ENCODE results near the gene TK2. TPM values are rescaled to one million over a fixed set of nuclear protein-coding genes. Genes with fewer than 3 reads are reported as not detected.

The TK2 gene
- total RNA-seq, 2 donors from 2014 or later: 28.1 to 45.9 TPM

GRCh38 chr16:66459878-66460277 lies 90.0 kb downstream of the TK2 start:
- intact Hi-C loops (cut with DNase I): no loop called here
- H3K4me3 ChIP-seq: no peak overlapping the region
- H3K36me3 ChIP-seq: no peaks in the 10 kb centered on the region
- no peaks in the 10 kb centered on the region for H3K9me3 ChIP-seq
- TF ChIP-seq POLR2AphosphoS5 (IDR thresholded peaks at IDR 0.05) (no peak), POLR2A (IDR thresholded peaks at IDR 0.05) (no peak), CTCF (IDR thresholded peaks at IDR 0.05) (no peak)
- no peaks in the 10 kb centered on the region for H3K4me1 ChIP-seq (replicated peaks)
- WGBS: 42% methylated on average over 5 of the region's 5 CpGs
- no peak overlapping the region for H3K27ac ChIP-seq
- no peak for DNase-seq (ENCODE audit: low spot score)
- peaks cover 7% of the 10 kb centered on the region for H3K27me3 ChIP-seq (replicated peaks; ENCODE audit: insufficient read depth)

- Histone ChIP-seq H3K9me3 (no peaks in the 10 kb centered on the region), H3K4me3 (no peak overlapping the region), H3K27me3 (replicated peaks; ENCODE audit: insufficient read depth) (peaks cover 7% of the 10 kb centered on the region), H3K36me3 (no peaks in the 10 kb centered on the region), H3K27ac (no peak overlapping the region), H3K4me1 (replicated peaks) (no peaks in the 10 kb centered on the region)
- WGBS: 81% methylated on average over 7 of the region's 7 CpGs
- TF ChIP-seq CTCF (IDR thresholded peaks at IDR 0.05): no peak
- TF ChIP-seq POLR2AphosphoS5 (IDR thresholded peaks at IDR 0.05): no peak
- TF ChIP-seq POLR2A (IDR thresholded peaks at IDR 0.05): no peak
- intact Hi-C loops (cut with DNase I): no loop called here
- DNase-seq (ENCODE audit: low spot score): no peak
These were observed 91.1 kb downstream of the TK2 start for GRCh38 chr16:66458853-66459252.

GRCh38 chr16:66458292-66458691 lies 91.6 kb downstream of the TK2 start:
- no peak for DNase-seq (ENCODE audit: low spot score)
- peaks cover 7% of the 10 kb centered on the region for H3K27me3 ChIP-seq (replicated peaks; ENCODE audit: insufficient read depth)
- 90% methylated on average over 5 of the region's 5 CpGs for WGBS
- intact Hi-C loops (cut with DNase I): no loop called here
- no peaks in the 10 kb centered on the region for H3K4me1 ChIP-seq (replicated peaks)
- TF ChIP-seq POLR2AphosphoS5 (IDR thresholded peaks at IDR 0.05): no peak
- no peak for TF ChIP-seq CTCF (IDR thresholded peaks at IDR 0.05)
- TF ChIP-seq POLR2A (IDR thresholded peaks at IDR 0.05): no peak
- no peak overlapping the region for H3K4me3 ChIP-seq
- H3K9me3 ChIP-seq: no peaks in the 10 kb centered on the region
- no peak overlapping the region for H3K27ac ChIP-seq
- no peaks in the 10 kb centered on the region for H3K36me3 ChIP-seq

Small RNAs within 50 kb of the gene (small RNA-seq; reads per million reads assigned to genes)
- gene CKLF-CMTM1: 0 reads per million in 2 donors

Other genes starting within 250 kb of the TK2 start
- 10 to 100 TPM in 1 of 2 donors, 1 to 10 TPM in 1; 8.0 to 20.8 TPM for gene CDH5, start 183.4 kb downstream of the TK2 start, total RNA-seq
- under 1 TPM; 0.14 to 0.51 TPM for gene BEAN1, start 122.8 kb downstream of the TK2 start, total RNA-seq
- 10 to 100 TPM; 20.5 to 28.3 TPM for gene CKLF, start 2.5 kb upstream of the TK2 start, total RNA-seq
- 1 to 10 TPM; 1.5 to 2.6 TPM for gene CMTM1, start 16.3 kb upstream of the TK2 start, total RNA-seq
- 10 to 100 TPM in 1 of 2 donors, not detected in 1; 62.9 TPM for gene CMTM2, start 29.3 kb upstream of the TK2 start, total RNA-seq
- 100 to 1,000 TPM in 1 of 2 donors, 10 to 100 TPM in 1; 10.7 to 133 TPM for gene CMTM3, start 54.6 kb upstream of the TK2 start, total RNA-seq
- gene CMTM4, start 146.6 kb upstream of the TK2 start, total RNA-seq: 10 to 100 TPM; 46.9 to 57.7 TPM
- gene DYNC1LI2, start 201.5 kb upstream of the TK2 start, total RNA-seq: 100 to 1,000 TPM in 1 of 2 donors, 10 to 100 TPM in 1; 98.1 to 149 TPM

All from prostate gland (tissue), 2 donors.